SU-DHL-6 (cell line): Measurements from ENCODE around the gene BCKDHB.

ENCODE experiments used
- H2AFZ ChIP-seq: fragments of 200-600 bp; sonication (generic); 2 replicates; pipeline ENCODE4 v1.6.1; 2014; ENCODE audit warnings: low read depth, mild to moderate bottlenecking, moderate library complexity, mixed read lengths, antibody characterized with exemption, low read length; ENCODE audit not compliant: severe bottlenecking
- H3F3A ChIP-seq: fragments of 200-600 bp; shearing (Covaris generic); 2 replicates; pipeline ENCODE4 v1.6.0; 2016; ENCODE audit warnings: antibody characterized with exemption, mild to moderate bottlenecking; ENCODE audit not compliant: insufficient read depth
- H3K27ac ChIP-seq: fragments of 200-600 bp; sonication (generic); 2 replicates; pipeline ENCODE4 v1.5.1; 2016; ENCODE audit warnings: low read depth, mild to moderate bottlenecking, low read length, moderate library complexity, mixed read lengths
- H3K27me3 ChIP-seq: fragments of 200-600 bp; sonication (generic), shearing (Covaris generic); 2 replicates; pipeline ENCODE4 v1.6.0; 2014; ENCODE audit warnings: mild to moderate bottlenecking, low read length
- H3K36me3 ChIP-seq: fragments of 200-600 bp; sonication (generic); 2 replicates; pipeline ENCODE4 v1.6.1; 2014; ENCODE audit warnings: mild to moderate bottlenecking, low read length, mixed read lengths
- H3K4me2 ChIP-seq: fragments of 300-600, 200-600 bp; shearing (Covaris generic), sonication (generic); 2 replicates; pipeline ENCODE4 v1.6.0; 2014; ENCODE audit warnings: low read length, low read depth, mild to moderate bottlenecking; ENCODE audit not compliant: poor library complexity, severe bottlenecking
- H3K4me3 ChIP-seq: fragments of 200-600 bp; sonication (generic); 2 replicates; pipeline ENCODE4 v1.5.1; 2014; ENCODE audit warnings: antibody characterized with exemption, low read length, mild to moderate bottlenecking, mixed read lengths; ENCODE audit not compliant: insufficient read depth, poor library complexity, severe bottlenecking
- H3K79me2 ChIP-seq: fragments of 200-600 bp; sonication (generic); 2 replicates; pipeline ENCODE4 v1.6.1; 2014; ENCODE audit warnings: mild to moderate bottlenecking, low read length, moderate library complexity; ENCODE audit not compliant: insufficient read depth
- H3K9ac ChIP-seq: fragments of 200-600 bp; sonication (generic); 2 replicates; pipeline ENCODE4 v1.7.0; 2014; ENCODE audit warnings: mild to moderate bottlenecking, low read length
- H3K9me2 ChIP-seq: fragments of 200-600 bp; sonication (generic); replicated peaks from 2 replicates; pipeline ENCODE4 v1.6.1; 2014; ENCODE audit warnings: low read length; ENCODE audit not compliant: insufficient read depth
- H3K9me3 ChIP-seq: fragments of 200-600 bp; sonication (generic); 2 replicates; pipeline ENCODE4 v1.6.1; 2014; ENCODE audit warnings: low read length, mixed read lengths; ENCODE audit not compliant: insufficient read depth
- H4K20me1 ChIP-seq: fragments of 200-600 bp; sonication (generic); 2 replicates; pipeline ENCODE4 v1.6.1; 2014; ENCODE audit warnings: low read depth, mild to moderate bottlenecking, antibody characterized with exemption, low read length, moderate library complexity, mixed read lengths
- EZH2phosphoT487 ChIP-seq: fragments of 200-600 bp; sonication (generic), shearing (Covaris generic); conservative IDR thresholded peaks from 2 replicates; pipeline ENCODE4 v1.6.1; 2018; ENCODE audit warnings: mild to moderate bottlenecking, antibody characterized with exemption, low read length, moderate library complexity, mixed read lengths
- TF ChIP-seq, protein P1 (sequence below): fragments of 200-600 bp; sonication (generic); IDR thresholded peaks from one replicate; pipeline ENCODE4 v1.5.1; 2017; ENCODE audit warnings: antibody characterized with exemption, mild to moderate bottlenecking, low read length, moderate library complexity; ENCODE audit not compliant: insufficient read depth, poor library complexity, severe bottlenecking

Gene BCKDHB

DNA sequence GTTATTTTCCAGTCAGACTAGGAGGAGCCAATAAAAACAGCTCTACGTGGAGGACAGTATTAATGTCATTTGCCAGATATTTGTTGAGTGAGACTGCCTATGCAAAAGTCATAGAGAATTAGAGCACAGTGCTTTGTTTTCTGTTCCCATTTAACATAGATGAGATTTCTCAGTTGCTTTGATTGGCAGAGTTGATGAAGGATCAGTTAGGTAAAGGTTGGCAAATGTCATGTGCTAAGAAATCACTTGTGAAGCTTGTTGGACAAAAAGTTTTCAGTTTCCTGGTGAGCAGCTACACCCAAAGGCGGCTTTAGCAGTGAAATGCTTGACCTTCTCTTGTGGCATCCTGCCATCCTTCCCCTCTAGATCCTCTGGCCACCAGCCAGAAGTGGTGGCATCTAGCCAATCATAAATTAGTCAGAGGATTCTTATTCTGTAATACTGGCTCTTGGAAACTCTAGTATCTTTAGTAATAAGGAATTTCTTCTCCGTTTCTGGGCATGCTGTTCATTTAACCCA lies 37.0 kb downstream of the BCKDHB start:
- Histone ChIP-seq H2AFZ (no peak overlapping the region), H3K9ac (no peak overlapping the region), H3F3A (no peaks in the 10 kb centered on the region), H3K9me3 (no peaks in the 10 kb centered on the region), H3K79me2 (no peaks in the 10 kb centered on the region), H3K36me3 (0 out of 2 replicates have a peak, but pooled peaks cover 2% of the 10 kb centered on the region), H3K4me2 (no peak overlapping the region), H4K20me1 (no peaks in the 10 kb centered on the region), H3K27ac (no peak overlapping the region), H3K9me2 (no peaks in the 10 kb centered on the region), H3K4me3 (no peak overlapping the region), H3K27me3 (no peaks in the 10 kb centered on the region)
- no peak for TF ChIP-seq EZH2phosphoT487
- TF ChIP-seq, protein P1, sequence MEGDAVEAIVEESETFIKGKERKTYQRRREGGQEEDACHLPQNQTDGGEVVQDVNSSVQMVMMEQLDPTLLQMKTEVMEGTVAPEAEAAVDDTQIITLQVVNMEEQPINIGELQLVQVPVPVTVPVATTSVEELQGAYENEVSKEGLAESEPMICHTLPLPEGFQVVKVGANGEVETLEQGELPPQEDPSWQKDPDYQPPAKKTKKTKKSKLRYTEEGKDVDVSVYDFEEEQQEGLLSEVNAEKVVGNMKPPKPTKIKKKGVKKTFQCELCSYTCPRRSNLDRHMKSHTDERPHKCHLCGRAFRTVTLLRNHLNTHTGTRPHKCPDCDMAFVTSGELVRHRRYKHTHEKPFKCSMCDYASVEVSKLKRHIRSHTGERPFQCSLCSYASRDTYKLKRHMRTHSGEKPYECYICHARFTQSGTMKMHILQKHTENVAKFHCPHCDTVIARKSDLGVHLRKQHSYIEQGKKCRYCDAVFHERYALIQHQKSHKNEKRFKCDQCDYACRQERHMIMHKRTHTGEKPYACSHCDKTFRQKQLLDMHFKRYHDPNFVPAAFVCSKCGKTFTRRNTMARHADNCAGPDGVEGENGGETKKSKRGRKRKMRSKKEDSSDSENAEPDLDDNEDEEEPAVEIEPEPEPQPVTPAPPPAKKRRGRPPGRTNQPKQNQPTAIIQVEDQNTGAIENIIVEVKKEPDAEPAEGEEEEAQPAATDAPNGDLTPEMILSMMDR, result no peak

DNA sequence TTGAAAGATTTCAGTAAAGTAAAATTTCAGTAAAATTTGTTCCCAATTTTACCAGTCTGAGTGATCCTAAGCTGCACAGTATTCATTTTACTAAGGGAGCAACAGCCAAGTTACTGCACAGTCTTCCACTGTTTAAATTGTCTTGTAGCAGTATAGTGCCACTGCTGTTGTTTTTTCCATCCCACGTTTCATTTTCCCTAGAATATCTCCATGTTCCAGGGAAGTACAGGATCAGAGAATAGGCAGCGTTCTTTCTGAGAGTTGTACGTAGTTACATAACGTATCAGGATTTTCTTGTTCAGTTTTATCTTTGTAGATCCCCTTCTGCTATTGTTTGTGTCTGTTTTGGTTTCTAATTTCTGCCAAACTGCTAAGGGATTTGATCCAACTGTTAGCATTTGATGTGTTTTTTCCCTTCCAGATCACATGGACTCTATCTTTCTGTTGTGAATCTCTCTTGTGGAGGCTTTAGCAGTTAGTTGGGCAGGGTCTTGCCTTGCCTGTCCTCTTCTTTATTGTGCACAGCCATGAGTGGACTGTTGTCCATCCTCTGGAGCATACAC lies 38.4 kb downstream of the BCKDHB start:
- Histone ChIP-seq H3K9me3 (no peaks in the 10 kb centered on the region), H3K4me2 (no peak overlapping the region), H3K9ac (no peak overlapping the region), H3K4me3 (no peak overlapping the region), H3F3A (no peaks in the 10 kb centered on the region), H3K27me3 (no peaks in the 10 kb centered on the region), H3K27ac (no peak overlapping the region), H2AFZ (no peak overlapping the region), H3K79me2 (no peaks in the 10 kb centered on the region), H4K20me1 (no peaks in the 10 kb centered on the region), H3K36me3 (0 out of 2 replicates have a peak, but pooled peaks cover 2% of the 10 kb centered on the region), H3K9me2 (no peaks in the 10 kb centered on the region)
- TF ChIP-seq, protein P1, result no peak
- TF ChIP-seq EZH2phosphoT487, result no peak

DNA sequence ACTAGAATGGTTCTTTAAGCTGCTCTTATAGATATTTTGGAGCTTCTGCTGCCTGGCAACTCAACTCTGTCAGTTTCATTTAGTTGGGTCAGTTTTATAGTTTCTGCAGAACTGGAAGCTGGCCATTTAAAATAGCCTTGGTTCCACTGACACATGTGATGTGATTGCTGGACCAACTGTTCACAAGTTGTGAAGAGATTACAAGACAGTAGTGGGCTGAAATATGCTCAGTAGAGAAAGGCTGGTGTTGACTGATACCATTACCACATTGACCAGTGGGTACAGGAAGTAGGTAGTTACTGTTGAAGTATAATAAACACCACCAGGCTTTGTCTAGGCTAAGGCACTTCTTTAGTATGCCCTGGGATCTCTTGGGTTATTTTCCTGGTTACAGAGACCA lies 39.0 kb downstream of the BCKDHB start:
- no peak for TF ChIP-seq EZH2phosphoT487
- TF ChIP-seq, protein P1, result no peak
- no peaks in the 10 kb centered on the region for H3F3A ChIP-seq
- H4K20me1 ChIP-seq, result no peaks in the 10 kb centered on the region
- H3K4me2 ChIP-seq, result no peak overlapping the region
- H3K9me3 ChIP-seq, result no peaks in the 10 kb centered on the region
- no peaks in the 10 kb centered on the region for H3K9me2 ChIP-seq
- no peaks in the 10 kb centered on the region for H3K27me3 ChIP-seq
- H3K27ac ChIP-seq, result no peak overlapping the region
- H3K9ac ChIP-seq, result no peak overlapping the region
- 0 out of 2 replicates have a peak, but pooled peaks cover 2% of the 10 kb centered on the region for H3K36me3 ChIP-seq
- H2AFZ ChIP-seq, result no peak overlapping the region
- H3K4me3 ChIP-seq, result no peak overlapping the region
- H3K79me2 ChIP-seq, result no peaks in the 10 kb centered on the region
